ENCODE data around the gene TRIM29. TPM values are rescaled to one million over a fixed set of nuclear protein-coding genes. Genes with fewer than 3 reads are reported as not detected.

Gene TRIM29
- total and polyA plus RNA-seq, 9 of the 15 experiments (the other 6 are each of a cell fraction or from before 2014, with no cell fraction given), result 0.08 to 1.4 (median 0.42) TPM; not detected in 2

GRCh38 chr11:120061761-120062560 lies 76.0 kb downstream of the TRIM29 start (continued):
- TF ChIP-seq ZNF407 (IDR thresholded peaks at IDR 0.05; ENCODE audit: low read depth) (no peak), SIX5 (IDR thresholded peaks at IDR 0.05; ENCODE audit: borderline replicate concordance in 1 of 2, insufficient read depth in 1 of 2, low read depth in 1 of 2, low read length in 2 of 2) (no peak), MLLT1 (IDR thresholded peaks at IDR 0.05) (no peak), VEZF1 (CRISPR knock-in tag; IDR thresholded peaks at IDR 0.05) (no peak)

Other genes starting within 250 kb of the TRIM29 start
- 13.8 and 19.8 TPM in 2 replicates for gene OAF, start 72.9 kb upstream of the TRIM29 start, total RNA-seq (2014; rRNA removed)
- gene OAF, start 72.9 kb upstream of the TRIM29 start, total RNA-seq (2014; rRNA removed; fragmentation: Illumina TruSeq; extraction: Trizol), result 4.1 and 6.3 TPM in 2 replicates
- gene OAF, start 72.9 kb upstream of the TRIM29 start, total RNA-seq (2015; rRNA removed; fragmentation: Illumina TruSeq; extraction: Trizol), result 7.5 and 8.3 TPM in 2 replicates
- gene OAF, start 72.9 kb upstream of the TRIM29 start, total RNA-seq (2021), result 20.8 and 21.6 TPM in 2 replicates
- gene OAF, start 72.9 kb upstream of the TRIM29 start, polyA plus RNA-seq (2011; rRNA removed), result 5.7 and 9.5 TPM in 2 replicates
- 11.7 and 12.0 TPM in 2 replicates for gene OAF, start 72.9 kb upstream of the TRIM29 start, polyA plus RNA-seq (2014; fragmentation: Illumina TruSeq; extraction: Trizol)
- 1 to 10 TPM; 1.1 to 1.4 TPM for gene OAF, start 72.9 kb upstream of the TRIM29 start, polyA plus RNA-seq (2014; fragmentation: Nextera tagmentation; extraction: Ambion mirVana)
- 14.5 and 17.3 TPM in 2 replicates for gene OAF, start 72.9 kb upstream of the TRIM29 start, polyA plus RNA-seq (2014; rRNA removed)
- gene POU2F3, start 102.0 kb upstream of the TRIM29 start, total RNA-seq (2014; rRNA removed), result not detected in 2 replicates
- not detected in 2 replicates for gene POU2F3, start 102.0 kb upstream of the TRIM29 start, total RNA-seq (2014; rRNA removed; fragmentation: Illumina TruSeq; extraction: Trizol)
- gene POU2F3, start 102.0 kb upstream of the TRIM29 start, total RNA-seq (2015; rRNA removed; fragmentation: Illumina TruSeq; extraction: Trizol), result not detected in 2 replicates
- not detected in 2 replicates for gene POU2F3, start 102.0 kb upstream of the TRIM29 start, total RNA-seq (2021)
- not detected in 2 replicates for gene POU2F3, start 102.0 kb upstream of the TRIM29 start, polyA plus RNA-seq (2011; rRNA removed)
- gene POU2F3, start 102.0 kb upstream of the TRIM29 start, polyA plus RNA-seq (2014; fragmentation: Illumina TruSeq; extraction: Trizol), result not detected in 2 replicates
- not detected for gene POU2F3, start 102.0 kb upstream of the TRIM29 start, polyA plus RNA-seq (2014; fragmentation: Nextera tagmentation; extraction: Ambion mirVana)
- not detected in 2 replicates for gene POU2F3, start 102.0 kb upstream of the TRIM29 start, polyA plus RNA-seq (2014; rRNA removed)
- 1.3 TPM in 2 replicates for gene TLCD5, start 187.2 kb upstream of the TRIM29 start, total RNA-seq (2014; rRNA removed)
- 1.7 and 1.9 TPM in 2 replicates for gene TLCD5, start 187.2 kb upstream of the TRIM29 start, total RNA-seq (2014; rRNA removed; fragmentation: Illumina TruSeq; extraction: Trizol)
- 0.75 and 0.94 TPM in 2 replicates for gene TLCD5, start 187.2 kb upstream of the TRIM29 start, total RNA-seq (2015; rRNA removed; fragmentation: Illumina TruSeq; extraction: Trizol)
- gene TLCD5, start 187.2 kb upstream of the TRIM29 start, total RNA-seq (2021), result 1.3 and 1.4 TPM in 2 replicates
- gene TLCD5, start 187.2 kb upstream of the TRIM29 start, polyA plus RNA-seq (2011; rRNA removed), result 4.8 and 5.1 TPM in 2 replicates
- gene TLCD5, start 187.2 kb upstream of the TRIM29 start, polyA plus RNA-seq (2014; fragmentation: Illumina TruSeq; extraction: Trizol), result 1.3 and 1.8 TPM in 2 replicates
- 1 to 10 TPM; 1.6 to 1.7 TPM for gene TLCD5, start 187.2 kb upstream of the TRIM29 start, polyA plus RNA-seq (2014; fragmentation: Nextera tagmentation; extraction: Ambion mirVana)
- gene TLCD5, start 187.2 kb upstream of the TRIM29 start, polyA plus RNA-seq (2014; rRNA removed), result 1.5 and 1.8 TPM in 2 replicates
- gene ARHGEF12, start 198.3 kb upstream of the TRIM29 start, total RNA-seq (2014; rRNA removed), result 25.6 and 29.5 TPM in 2 replicates
- 51.7 and 61.3 TPM in 2 replicates for gene ARHGEF12, start 198.3 kb upstream of the TRIM29 start, total RNA-seq (2014; rRNA removed; fragmentation: Illumina TruSeq; extraction: Trizol)
- 43.6 and 47.0 TPM in 2 replicates for gene ARHGEF12, start 198.3 kb upstream of the TRIM29 start, total RNA-seq (2015; rRNA removed; fragmentation: Illumina TruSeq; extraction: Trizol)
- gene ARHGEF12, start 198.3 kb upstream of the TRIM29 start, total RNA-seq (2021), result 39.9 and 44.6 TPM in 2 replicates
- 13.5 and 27.1 TPM in 2 replicates for gene ARHGEF12, start 198.3 kb upstream of the TRIM29 start, polyA plus RNA-seq (2011; rRNA removed)
- 29.9 and 32.6 TPM in 2 replicates for gene ARHGEF12, start 198.3 kb upstream of the TRIM29 start, polyA plus RNA-seq (2014; fragmentation: Illumina TruSeq; extraction: Trizol)
- 1 to 10 TPM; 3.5 to 4.6 TPM for gene ARHGEF12, start 198.3 kb upstream of the TRIM29 start, polyA plus RNA-seq (2014; fragmentation: Nextera tagmentation; extraction: Ambion mirVana)
- 17.8 and 19.3 TPM in 2 replicates for gene ARHGEF12, start 198.3 kb upstream of the TRIM29 start, polyA plus RNA-seq (2014; rRNA removed)